GM21515 (cell line): ENCODE measurements around the gene MREG.

Source experiments
- ATAC-seq: cut with Tn5 transposase; IDR thresholded peaks from one replicate; pipeline ENCODE4 v1.9.1; 2021; ENCODE audit not compliant: unreplicated experiment

MREG gene

GRCh38 chr2:215898363-215898762, 115.0 kb downstream of the MREG start:
- no peak for ATAC-seq

GRCh38 chr2:215896921-215897320, 116.4 kb downstream of the MREG start:
- ATAC-seq: no peak

- ATAC-seq: no peak
Observed at GRCh38 chr2:215895330-215895729, 118.0 kb downstream of the MREG start.
